Hepatocyte (in vitro differentiated cells): ENCODE data around the gene CCM2L.

Source experiments
- EZH2 ChIP-seq: fragments of 200-600 bp; sonication (generic); IDR thresholded peaks from 2 replicates; pipeline ENCODE4 v1.6.1; 2016; ENCODE audit warnings: antibody characterized with exemption, mild to moderate bottlenecking, borderline replicate concordance
- TF ChIP-seq, protein P1 (sequence below): fragments of 200-600 bp; sonication (generic); IDR thresholded peaks from 2 replicates; pipeline ENCODE4 v1.5.1; 2016; ENCODE audit warnings: antibody characterized with exemption, mild to moderate bottlenecking; ENCODE audit not compliant: poor library complexity

DNA sequence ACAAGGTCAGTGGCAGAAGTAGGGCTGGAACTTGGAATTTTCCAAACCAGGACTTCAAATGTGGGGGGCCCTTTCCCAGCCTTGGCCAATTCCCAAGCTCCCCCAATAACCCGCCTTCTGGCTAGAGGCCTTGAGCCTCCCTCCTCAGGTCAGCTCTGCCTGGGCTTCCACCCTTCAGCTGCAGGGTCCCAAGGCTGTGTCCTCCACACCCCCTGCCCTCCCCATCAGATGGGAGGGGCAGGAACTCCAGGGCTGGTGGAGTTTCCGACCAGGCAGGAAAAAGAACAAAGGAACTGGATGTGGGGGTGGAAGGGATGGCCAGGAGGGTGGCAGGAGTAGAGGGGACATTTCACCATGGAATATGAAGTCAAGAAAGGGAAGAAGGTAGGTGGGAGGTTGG is at the start of gene CCM2L:
- TF ChIP-seq EZH2, result no peak
- TF ChIP-seq, protein P1, sequence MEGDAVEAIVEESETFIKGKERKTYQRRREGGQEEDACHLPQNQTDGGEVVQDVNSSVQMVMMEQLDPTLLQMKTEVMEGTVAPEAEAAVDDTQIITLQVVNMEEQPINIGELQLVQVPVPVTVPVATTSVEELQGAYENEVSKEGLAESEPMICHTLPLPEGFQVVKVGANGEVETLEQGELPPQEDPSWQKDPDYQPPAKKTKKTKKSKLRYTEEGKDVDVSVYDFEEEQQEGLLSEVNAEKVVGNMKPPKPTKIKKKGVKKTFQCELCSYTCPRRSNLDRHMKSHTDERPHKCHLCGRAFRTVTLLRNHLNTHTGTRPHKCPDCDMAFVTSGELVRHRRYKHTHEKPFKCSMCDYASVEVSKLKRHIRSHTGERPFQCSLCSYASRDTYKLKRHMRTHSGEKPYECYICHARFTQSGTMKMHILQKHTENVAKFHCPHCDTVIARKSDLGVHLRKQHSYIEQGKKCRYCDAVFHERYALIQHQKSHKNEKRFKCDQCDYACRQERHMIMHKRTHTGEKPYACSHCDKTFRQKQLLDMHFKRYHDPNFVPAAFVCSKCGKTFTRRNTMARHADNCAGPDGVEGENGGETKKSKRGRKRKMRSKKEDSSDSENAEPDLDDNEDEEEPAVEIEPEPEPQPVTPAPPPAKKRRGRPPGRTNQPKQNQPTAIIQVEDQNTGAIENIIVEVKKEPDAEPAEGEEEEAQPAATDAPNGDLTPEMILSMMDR, result no peak
